T-helper 17 cell (primary cell): ENCODE results near the gene CINP. TPM values are rescaled to one million over a fixed set of nuclear protein-coding genes. Genes with fewer than 3 reads are reported as not detected.
"Not testable (repeated sequence)": the region's sequence is repeated elsewhere in the genome, so short reads cannot be mapped to it uniquely, and the experiment has no call there.

ENCODE experiments used
- ATAC-seq: fragments of 150-1000 bp; cut with Tn5 transposase; 2 replicates; pipeline ENCODE4 v1.10.0; 2021; ENCODE audit warnings: mild to moderate bottlenecking, moderate library complexity
- DNase-seq, 3 donors: peaks; one replicate each; pipeline versions ENCODE4 v3.0.0 to v3.0.0-alpha.2; 2020 to 2021
- H3K9me3 ChIP-seq: one replicate; pipeline ENCODE4 v1.7.0; 2013; ENCODE audit warnings: low read length, mild to moderate bottlenecking; ENCODE audit not compliant: control insufficient read depth, poor library complexity, severe bottlenecking
- H3K27ac Mint-ChIP-seq: one replicate; pipeline ENCODE4 v1.8.0; 2022; ENCODE audit warnings: mild to moderate bottlenecking, moderate library complexity, mixed read lengths
- H3K27me3 Mint-ChIP-seq: one replicate; pipeline ENCODE4 v1.8.0; 2022; ENCODE audit warnings: mixed read lengths
- H3K36me3 Mint-ChIP-seq: one replicate; pipeline ENCODE4 v1.8.0; 2022; ENCODE audit warnings: low read depth, mixed read lengths
- H3K4me1 Mint-ChIP-seq: one replicate; pipeline ENCODE4 v1.8.0; 2022; ENCODE audit warnings: mild to moderate bottlenecking, mixed read lengths
- H3K4me3 Mint-ChIP-seq: one replicate; pipeline ENCODE4 v1.8.0; 2022; ENCODE audit warnings: mild to moderate bottlenecking, moderate library complexity, mixed read lengths
- total RNA-seq, 4 donors: library from RNA in 2 of 4; stranded (reverse) in 2 of 4; gene quantifications; one replicate each; pipeline ENCODE4 v1.2.3 and lab custom pipeline; 2022 to 2026

CINP gene
- total RNA-seq, 2 donors from 2014 or later = 17.1 to 21.3 TPM

- H3K27ac Mint-ChIP-seq = no peak overlapping the region
- no peaks in the 10 kb centered on the region for H3K27me3 Mint-ChIP-seq
- no peak overlapping the region for H3K4me3 Mint-ChIP-seq
- no peak for DNase-seq
- H3K4me1 Mint-ChIP-seq = peaks cover 10% of the 10 kb centered on the region
- H3K36me3 Mint-ChIP-seq = peaks cover 3% of the 10 kb centered on the region
- ATAC-seq = no peak
- H3K9me3 ChIP-seq = no peaks in the 10 kb centered on the region
Measured at GRCh38 chr14:102374264-102374663, 11.6 kb upstream of the CINP start.

DNA sequence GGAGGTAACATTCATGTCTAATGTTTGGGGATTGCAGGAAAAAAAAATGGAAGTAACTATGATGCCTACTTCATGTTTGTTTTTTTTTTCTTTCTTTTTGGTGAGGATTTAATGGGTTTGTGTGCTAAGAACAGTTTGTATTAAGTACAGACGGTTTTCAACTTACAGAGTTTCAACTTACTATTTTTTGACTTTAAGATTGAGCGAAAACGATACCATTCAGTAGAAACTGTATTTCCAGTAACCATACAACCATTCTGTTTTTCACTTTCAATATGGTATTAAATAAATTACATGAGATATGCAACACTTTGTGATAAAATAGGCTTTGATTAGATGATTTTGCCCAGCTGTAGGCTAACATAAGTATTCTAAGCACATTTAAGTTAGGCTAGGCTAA is 10.4 kb upstream of the CINP start:
- no peak for ATAC-seq
- no peaks in the 10 kb centered on the region for H3K9me3 ChIP-seq
- peaks cover 15% of the 10 kb centered on the region for H3K4me1 Mint-ChIP-seq
- DNase-seq = no peak
- no peaks in the 10 kb centered on the region for H3K36me3 Mint-ChIP-seq
- no peaks in the 10 kb centered on the region for H3K27me3 Mint-ChIP-seq
- no peak overlapping the region for H3K4me3 Mint-ChIP-seq
- H3K27ac Mint-ChIP-seq = no peak overlapping the region

- H3K36me3 Mint-ChIP-seq = no peaks in the 10 kb centered on the region
- no peaks in the 10 kb centered on the region for H3K27me3 Mint-ChIP-seq
- no peak for ATAC-seq
- no peaks in the 10 kb centered on the region for H3K9me3 ChIP-seq
- peaks cover 19% of the 10 kb centered on the region for H3K4me1 Mint-ChIP-seq
- no peak overlapping the region for H3K27ac Mint-ChIP-seq
- H3K4me3 Mint-ChIP-seq = no peak overlapping the region
- no peak for DNase-seq
Measured at GRCh38 chr14:102371361-102371760, 8.7 kb upstream of the CINP start.

- DNase-seq = no peak
- H3K27me3 Mint-ChIP-seq = no peaks in the 10 kb centered on the region
Measured at GRCh38 chr14:102370305-102370809, 7.7 kb upstream of the CINP start.

GRCh38 chr14:102363182-102363943 is 673 bp upstream of the CINP start:
- H3K27me3 Mint-ChIP-seq = no peaks in the 10 kb centered on the region
- peak; percentile 12 to 19 (median 13) for DNase-seq
- H3K4me1 Mint-ChIP-seq = peaks cover 24% of the 10 kb centered on the region
- no peaks in the 10 kb centered on the region for H3K36me3 Mint-ChIP-seq
- H3K9me3 ChIP-seq = no peaks in the 10 kb centered on the region
- no peak overlapping the region for H3K27ac Mint-ChIP-seq
- ATAC-seq = peak; percentile 5
- peak overlapping the region; percentile 96 for H3K4me3 Mint-ChIP-seq

More at GRCh38 chr14:102370305-102370809, 7.7 kb upstream of the CINP start:
- H3K4me3 Mint-ChIP-seq = no peak overlapping the region
- no peak for ATAC-seq
- peaks cover 18% of the 10 kb centered on the region for H3K4me1 Mint-ChIP-seq
- peak overlapping the region; percentile 39 for H3K27ac Mint-ChIP-seq
- no peaks in the 10 kb centered on the region for H3K9me3 ChIP-seq
- no peaks in the 10 kb centered on the region for H3K36me3 Mint-ChIP-seq

- no peak overlapping the region for H3K27ac Mint-ChIP-seq
- DNase-seq (no peak), ATAC-seq (peak; percentile 14)
- peaks cover 21% of the 10 kb centered on the region for H3K4me1 Mint-ChIP-seq
- no peaks in the 10 kb centered on the region for H3K9me3 ChIP-seq
- H3K36me3 Mint-ChIP-seq = peaks cover 3% of the 10 kb centered on the region
- H3K4me3 Mint-ChIP-seq = peak overlapping the region; percentile 96
- H3K27me3 Mint-ChIP-seq = no peaks in the 10 kb centered on the region
Measured at GRCh38 chr14:102362084-102362483, 606 bp downstream of the CINP start.

- peaks cover 3% of the 10 kb centered on the region for H3K36me3 Mint-ChIP-seq
- peaks cover 19% of the 10 kb centered on the region for H3K4me1 Mint-ChIP-seq
- H3K4me3 Mint-ChIP-seq = no peak overlapping the region
- ATAC-seq (no peak), DNase-seq (no peak)
- H3K9me3 ChIP-seq = no peaks in the 10 kb centered on the region
- no peaks in the 10 kb centered on the region for H3K27me3 Mint-ChIP-seq
- H3K27ac Mint-ChIP-seq = no peak overlapping the region
Measured at GRCh38 chr14:102360388-102360787, 2.3 kb downstream of the CINP start.

GRCh38 chr14:102359341-102359740 is 3.3 kb downstream of the CINP start:
- H3K4me1 Mint-ChIP-seq = peaks cover 19% of the 10 kb centered on the region
- no peak overlapping the region for H3K27ac Mint-ChIP-seq
- H3K9me3 ChIP-seq = no peaks in the 10 kb centered on the region
- H3K27me3 Mint-ChIP-seq = no peaks in the 10 kb centered on the region
- no peak for DNase-seq
- no peak for ATAC-seq
- peaks cover 3% of the 10 kb centered on the region for H3K36me3 Mint-ChIP-seq
- H3K4me3 Mint-ChIP-seq = no peak overlapping the region

DNA sequence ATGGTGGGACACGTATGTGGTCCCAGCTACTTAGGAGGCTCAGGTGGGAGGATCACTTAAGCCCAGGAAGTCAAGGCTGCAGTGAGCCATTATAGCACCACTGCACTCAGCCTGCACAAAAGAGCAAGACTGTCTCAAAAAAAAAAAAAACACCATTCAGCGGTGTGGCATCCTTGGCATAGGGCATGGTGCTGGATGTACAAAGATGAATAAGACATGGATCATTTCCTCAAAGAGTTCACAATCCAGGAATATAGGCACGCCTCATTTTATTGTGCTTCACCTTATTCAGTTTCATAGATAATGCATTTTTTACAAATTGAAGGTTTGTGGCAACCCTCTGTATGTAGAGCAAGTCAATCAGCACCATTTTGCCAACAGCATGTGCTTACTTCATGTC is 6.4 kb downstream of the CINP start:
- H3K4me1 Mint-ChIP-seq = peaks cover 15% of the 10 kb centered on the region
- peaks cover 3% of the 10 kb centered on the region for H3K36me3 Mint-ChIP-seq
- H3K9me3 ChIP-seq = no peaks in the 10 kb centered on the region
- DNase-seq = no peak
- H3K27me3 Mint-ChIP-seq = no peaks in the 10 kb centered on the region
- no peak for ATAC-seq
- H3K4me3 Mint-ChIP-seq = no peak overlapping the region
- H3K27ac Mint-ChIP-seq = peak overlapping the region; percentile 29

GRCh38 chr14:102353126-102353619 is 9.5 kb downstream of the CINP start:
- H3K36me3 Mint-ChIP-seq = peaks cover 3% of the 10 kb centered on the region
- no peaks in the 10 kb centered on the region for H3K27me3 Mint-ChIP-seq
- no peak for DNase-seq
- no peaks in the 10 kb centered on the region for H3K9me3 ChIP-seq
- no peak for ATAC-seq
- H3K27ac Mint-ChIP-seq = peak overlapping the region; percentile 47
- H3K4me1 Mint-ChIP-seq = peaks cover 4% of the 10 kb centered on the region
- H3K4me3 Mint-ChIP-seq = no peak overlapping the region

- Mint-ChIP-seq H3K4me1 (peaks cover 2% of the 10 kb centered on the region), H3K36me3 (peaks cover under 1% of the 10 kb centered on the region), H3K27ac (no peak overlapping the region), H3K4me3 (no peak overlapping the region), H3K27me3 (no peaks in the 10 kb centered on the region)
- DNase-seq (no peak), ATAC-seq (no peak)
- no peaks in the 10 kb centered on the region for H3K9me3 ChIP-seq
Measured at GRCh38 chr14:102352213-102352612, 10.5 kb downstream of the CINP start.

GRCh38 chr14:102351593-102351992 is 11.1 kb downstream of the CINP start:
- H3K4me1 Mint-ChIP-seq, H3K4me3 Mint-ChIP-seq, ATAC-seq, H3K27me3 Mint-ChIP-seq, H3K27ac Mint-ChIP-seq, DNase-seq, H3K36me3 Mint-ChIP-seq, H3K9me3 ChIP-seq: not testable (repeated sequence)

GRCh38 chr14:102351023-102351422 is 11.7 kb downstream of the CINP start:
- peaks cover 2% of the 10 kb centered on the region for H3K4me1 Mint-ChIP-seq
- DNase-seq = no peak
- peak overlapping the region; percentile 51 for H3K27ac Mint-ChIP-seq
- H3K4me3 Mint-ChIP-seq = no peak overlapping the region
- H3K27me3 Mint-ChIP-seq = no peaks in the 10 kb centered on the region
- H3K9me3 ChIP-seq = no peaks in the 10 kb centered on the region
- no peak for ATAC-seq
- H3K36me3 Mint-ChIP-seq = no peaks in the 10 kb centered on the region

- Mint-ChIP-seq H3K27ac (no peak overlapping the region), H3K4me3 (no peak overlapping the region), H3K4me1 (peaks cover 2% of the 10 kb centered on the region), H3K36me3 (no peaks in the 10 kb centered on the region), H3K27me3 (no peaks in the 10 kb centered on the region)
- no peak for ATAC-seq
- H3K9me3 ChIP-seq = no peaks in the 10 kb centered on the region
- DNase-seq = no peak
Measured at GRCh38 chr14:102348376-102348775, 14.3 kb downstream of the CINP start.
